Cardiac fibroblast (primary cell): Measurements from ENCODE around the gene CARTPT.

Experiments
- DNase-seq, 2 donors: peaks; one replicate each; pipeline versions ENCODE4 v3.0.0 to v3.0.0-alpha.2; 2010; ENCODE audit warnings: low read depth in 2 of 2
- H3K4me3 ChIP-seq, 2 donors: replicated peaks in 1 of 2; 1 replicate in 1 of 2; 2 replicates in 1 of 2; pipeline ENCODE4 v1.5.1; 2011; ENCODE audit warnings: low read depth in 2 of 2, low read length in 2 of 2, mild to moderate bottlenecking in 2 of 2, moderate library complexity in 1 of 2
- TF ChIP-seq, protein P1 (sequence below): IDR thresholded peaks from one replicate; pipeline ENCODE4 v1.5.1; 2011; ENCODE audit warnings: low read depth, mild to moderate bottlenecking, low read length, inconsistent platforms

The CARTPT gene

DNA sequence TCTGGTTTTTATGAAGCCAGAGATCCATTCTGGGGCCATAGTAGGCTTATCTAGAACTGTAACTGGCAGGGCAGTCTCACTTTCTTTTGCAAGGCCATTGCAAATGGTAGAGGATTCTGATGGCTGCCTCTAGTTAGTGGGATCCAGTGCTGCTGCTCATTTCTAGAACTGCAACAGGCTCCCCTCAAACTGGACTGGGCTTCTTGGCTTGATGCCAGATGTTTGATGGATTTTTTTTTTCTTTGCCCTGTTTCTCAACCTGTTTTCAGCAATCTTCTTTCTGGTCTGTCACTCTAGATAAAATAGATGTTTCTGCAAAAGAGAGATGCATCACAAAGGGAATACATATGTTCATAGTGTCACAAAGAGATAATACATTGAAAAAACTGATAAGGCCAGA is 11.9 kb downstream of the CARTPT start:
- DNase-seq, result no peak
- TF ChIP-seq, protein P1, sequence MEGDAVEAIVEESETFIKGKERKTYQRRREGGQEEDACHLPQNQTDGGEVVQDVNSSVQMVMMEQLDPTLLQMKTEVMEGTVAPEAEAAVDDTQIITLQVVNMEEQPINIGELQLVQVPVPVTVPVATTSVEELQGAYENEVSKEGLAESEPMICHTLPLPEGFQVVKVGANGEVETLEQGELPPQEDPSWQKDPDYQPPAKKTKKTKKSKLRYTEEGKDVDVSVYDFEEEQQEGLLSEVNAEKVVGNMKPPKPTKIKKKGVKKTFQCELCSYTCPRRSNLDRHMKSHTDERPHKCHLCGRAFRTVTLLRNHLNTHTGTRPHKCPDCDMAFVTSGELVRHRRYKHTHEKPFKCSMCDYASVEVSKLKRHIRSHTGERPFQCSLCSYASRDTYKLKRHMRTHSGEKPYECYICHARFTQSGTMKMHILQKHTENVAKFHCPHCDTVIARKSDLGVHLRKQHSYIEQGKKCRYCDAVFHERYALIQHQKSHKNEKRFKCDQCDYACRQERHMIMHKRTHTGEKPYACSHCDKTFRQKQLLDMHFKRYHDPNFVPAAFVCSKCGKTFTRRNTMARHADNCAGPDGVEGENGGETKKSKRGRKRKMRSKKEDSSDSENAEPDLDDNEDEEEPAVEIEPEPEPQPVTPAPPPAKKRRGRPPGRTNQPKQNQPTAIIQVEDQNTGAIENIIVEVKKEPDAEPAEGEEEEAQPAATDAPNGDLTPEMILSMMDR, result no peak
- H3K4me3 ChIP-seq, result no peak overlapping the region

DNA sequence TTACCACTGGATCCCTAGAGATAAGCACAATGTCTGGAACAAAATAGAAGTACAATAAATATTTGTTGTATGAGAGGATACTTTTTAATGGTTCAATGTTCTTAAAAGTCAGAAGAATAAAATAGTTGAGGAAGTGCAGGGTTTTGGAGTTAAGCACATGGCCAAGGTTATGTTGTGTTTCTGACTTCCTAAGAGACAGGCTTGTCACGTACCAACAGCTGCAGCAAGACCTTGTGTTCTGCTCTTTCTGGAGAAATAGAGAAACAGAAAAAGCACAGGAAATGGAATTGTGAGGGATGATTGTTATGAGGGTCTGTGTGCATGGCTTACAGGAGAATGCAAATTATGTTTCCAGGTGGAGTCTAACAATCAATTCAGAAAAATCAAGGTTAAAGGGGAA is 12.9 kb downstream of the CARTPT start:
- no peak overlapping the region for H3K4me3 ChIP-seq
- TF ChIP-seq, protein P1, result no peak
- DNase-seq, result no peak

DNA sequence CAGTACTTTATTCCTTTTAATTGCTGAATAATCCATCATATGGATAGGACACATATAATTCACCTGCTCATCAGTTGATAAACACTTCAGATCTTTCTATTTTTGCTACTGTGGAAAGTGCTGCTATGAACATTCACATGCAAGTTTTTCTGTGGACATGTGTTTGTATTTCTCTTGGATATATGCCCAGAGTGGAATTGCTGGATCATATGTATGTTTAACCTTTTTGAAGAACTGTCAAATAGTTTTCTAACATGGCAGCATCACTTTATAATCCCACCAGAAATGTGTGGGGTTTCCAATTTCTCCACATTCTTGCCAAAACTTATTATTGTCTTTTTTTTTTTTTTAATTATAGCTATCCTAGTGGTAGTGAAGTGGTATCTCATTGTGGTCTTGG is 15.1 kb downstream of the CARTPT start:
- TF ChIP-seq, protein P1, result no peak
- H3K4me3 ChIP-seq, result no peak overlapping the region
- DNase-seq, result no peak

DNA sequence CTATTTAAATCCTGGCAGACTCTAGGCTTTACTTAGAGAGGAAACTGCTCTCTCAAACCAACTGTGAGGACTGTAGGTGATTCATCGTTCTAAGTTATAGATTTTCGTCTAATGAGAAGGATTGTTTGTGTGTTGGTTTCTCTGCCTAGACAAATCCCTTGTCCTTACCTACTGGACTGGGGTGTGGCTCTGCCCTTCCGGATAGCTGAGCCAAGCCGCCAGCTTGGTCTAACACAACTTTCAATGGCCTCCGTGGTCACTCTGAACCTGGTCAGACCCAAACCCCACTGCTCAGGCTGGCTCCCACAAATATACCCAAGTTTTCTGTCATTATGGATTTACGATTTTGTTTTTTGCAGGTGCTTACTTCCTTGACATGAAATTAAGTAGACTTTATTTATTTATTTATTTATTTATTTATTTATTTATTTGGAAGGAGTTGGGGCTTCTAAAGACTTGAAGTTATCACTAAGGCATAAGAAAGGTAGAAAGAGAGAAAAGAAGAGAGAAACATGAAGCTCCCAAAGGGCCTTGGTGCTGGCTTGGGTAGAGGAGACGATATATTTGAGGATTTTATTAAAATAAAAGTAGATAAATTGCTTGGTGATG is 19.0 kb downstream of the CARTPT start:
- DNase-seq, result no peak
- TF ChIP-seq, protein P1, result no peak
- H3K4me3 ChIP-seq, result no peak overlapping the region

DNA sequence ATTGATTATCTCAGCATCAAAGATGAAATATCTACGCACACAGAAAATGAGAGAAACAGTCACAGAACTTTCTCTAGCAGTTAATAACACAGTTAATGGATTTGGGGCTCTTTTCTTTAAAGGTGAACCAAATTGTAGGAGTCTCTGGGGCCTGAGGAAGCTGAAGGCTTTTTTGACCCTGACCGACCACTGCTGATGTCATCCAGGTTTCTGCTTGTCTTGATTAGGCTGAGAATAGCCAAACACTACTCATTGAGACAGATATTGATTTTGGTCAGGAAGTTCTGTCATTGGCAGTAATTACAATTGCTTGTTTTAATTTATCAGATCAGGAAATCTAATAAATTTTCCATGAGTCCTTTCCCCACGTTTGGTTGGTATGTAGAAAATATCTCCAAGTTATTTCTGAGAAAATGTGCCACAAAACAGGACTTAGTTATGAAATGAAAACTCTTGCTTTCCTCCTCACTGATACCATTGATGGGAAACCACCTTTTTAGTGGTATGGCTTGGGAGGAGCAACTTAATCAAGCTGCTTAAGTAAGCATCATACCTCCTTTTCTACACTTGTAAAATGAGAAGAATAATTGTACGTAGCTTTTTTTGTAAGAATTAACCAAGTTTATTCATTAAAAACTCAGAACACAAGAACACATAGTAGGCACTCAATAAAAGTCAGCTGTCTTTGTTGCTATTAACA is 19.7 kb downstream of the CARTPT start:
- no peak for DNase-seq
- TF ChIP-seq, protein P1, result no peak
- no peak overlapping the region for H3K4me3 ChIP-seq

DNA sequence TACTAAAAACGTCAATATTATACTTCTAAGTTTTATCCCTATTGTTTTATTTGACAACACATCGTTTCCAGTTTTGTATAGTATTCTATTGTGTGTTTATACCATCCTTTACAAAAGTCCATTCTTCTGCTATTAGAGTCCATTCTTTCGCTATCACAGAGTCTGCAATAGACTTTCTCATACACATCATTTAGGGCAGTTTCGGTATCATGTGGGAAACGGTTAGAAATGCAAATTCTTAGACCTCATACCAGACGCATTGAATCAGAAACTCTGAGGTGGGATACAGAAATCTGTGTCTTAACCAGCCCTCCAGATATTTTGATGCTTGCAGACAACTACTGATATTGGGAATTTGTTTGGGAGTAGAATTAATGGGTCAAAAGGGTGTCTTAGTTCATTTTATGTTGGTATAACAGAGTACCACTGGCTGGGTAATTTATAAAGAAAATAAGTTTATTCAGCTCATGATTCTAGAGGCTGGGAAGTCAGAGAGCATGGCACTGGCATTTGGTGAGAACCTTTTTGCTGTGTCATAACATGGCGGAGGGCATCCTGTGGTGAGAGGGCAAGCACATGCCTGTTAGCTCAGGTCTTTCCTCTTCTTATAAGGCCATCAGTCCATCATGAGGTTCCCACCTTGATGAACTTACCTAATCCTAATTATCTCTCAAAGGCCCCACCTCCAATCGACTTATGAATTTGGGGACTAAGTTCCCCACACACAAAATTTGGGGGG is 21.1 kb downstream of the CARTPT start:
- no peak for DNase-seq
- H3K4me3 ChIP-seq, result no peak overlapping the region
- TF ChIP-seq, protein P1, result no peak
